GM23338 (cell line): ENCODE data around the gene RAB5B. TPM values are rescaled to one million over a fixed set of nuclear protein-coding genes. Genes with fewer than 3 reads are reported as not detected.

Experiments
- ATAC-seq: fragments of 200-7000 bp; cut with Tn5 transposase; 3 replicates; pipeline ENCODE4 v1.9.1; 2020
- DNase-seq: peaks from one replicate; pipeline ENCODE4 v3.0.0-alpha.2; 2015; ENCODE audit warnings: low spot score
- H2AFZ ChIP-seq: fragments of 200-600 bp; sonication (generic); 2 replicates; pipeline ENCODE4 v1.8.0; 2016; ENCODE audit warnings: antibody characterized with exemption, mild to moderate bottlenecking, moderate library complexity
- H3F3A ChIP-seq: fragments of 200-600 bp; sonication (generic); replicated peaks from 2 replicates; pipeline ENCODE4 v1.8.0; 2017; ENCODE audit warnings: antibody characterized with exemption, mixed run types, low read depth
- H3K27ac ChIP-seq: fragments of 200-600 bp; sonication (generic); 2 replicates; pipeline ENCODE4 v1.6.1; 2016; ENCODE audit warnings: low read depth
- H3K27me3 ChIP-seq: fragments of 200-600 bp; sonication (generic); 2 replicates; pipeline ENCODE4 v1.8.0; 2016; ENCODE audit warnings: mild to moderate bottlenecking, mixed run types, moderate library complexity; ENCODE audit not compliant: insufficient read depth
- H3K36me3 ChIP-seq: fragments of 200-600 bp; sonication (generic); 2 replicates; pipeline ENCODE4 v1.8.0; 2016; ENCODE audit warnings: mild to moderate bottlenecking; ENCODE audit not compliant: insufficient read depth
- H3K4me1 ChIP-seq: fragments of 200-600 bp; sonication (generic); 2 replicates; pipeline ENCODE4 v1.8.0; 2016; ENCODE audit warnings: mild to moderate bottlenecking, moderate library complexity; ENCODE audit not compliant: insufficient read depth
- H3K4me2 ChIP-seq: fragments of 200-600 bp; sonication (generic); 2 replicates; pipeline ENCODE4 v1.7.1; 2017; ENCODE audit warnings: mixed run types
- H3K4me3 ChIP-seq: fragments of 200-600 bp; sonication (generic); 2 replicates; pipeline ENCODE4 v1.6.1; 2016; ENCODE audit warnings: mixed run types
- H3K79me2 ChIP-seq: fragments of 200-600 bp; sonication (generic); replicated peaks from 2 replicates; pipeline ENCODE4 v1.8.0; 2017; ENCODE audit warnings: mild to moderate bottlenecking; ENCODE audit not compliant: insufficient read depth
- H3K9me2 ChIP-seq: fragments of 200-600 bp; sonication (generic); 2 replicates; pipeline ENCODE4 v1.8.0; 2017; ENCODE audit not compliant: insufficient read depth
- H4K20me1 ChIP-seq: fragments of 200-600 bp; sonication (generic); replicated peaks from 2 replicates; pipeline ENCODE4 v1.8.0; 2017; ENCODE audit warnings: mild to moderate bottlenecking; ENCODE audit not compliant: insufficient read depth
- H3K27ac Mint-ChIP-seq: 2 replicates; pipeline ENCODE4 v1.8.0; 2020; ENCODE audit warnings: inconsistent platforms, mild to moderate bottlenecking, moderate library complexity, mixed read lengths
- H3K27me3 Mint-ChIP-seq: 3 replicates; pipeline ENCODE4 v1.8.0; 2022; ENCODE audit warnings: low read depth, mild to moderate bottlenecking, moderate library complexity, mixed read lengths, inconsistent platforms; ENCODE audit not compliant: insufficient read depth, poor library complexity
- H3K36me3 Mint-ChIP-seq: 3 replicates; pipeline ENCODE4 v1.8.0; 2021; ENCODE audit warnings: low read depth, mild to moderate bottlenecking, inconsistent platforms, moderate library complexity, mixed read lengths
- H3K4me1 Mint-ChIP-seq: 3 replicates; pipeline ENCODE4 v1.8.0; 2020; ENCODE audit warnings: mild to moderate bottlenecking, inconsistent platforms, mixed read lengths
- H3K4me3 Mint-ChIP-seq: 3 replicates; pipeline ENCODE4 v1.8.0; 2021; ENCODE audit warnings: moderate library complexity, mild to moderate bottlenecking, inconsistent platforms, mixed read lengths
- H3K9me3 Mint-ChIP-seq: 3 replicates; pipeline ENCODE4 v1.8.0; 2020; ENCODE audit warnings: moderate library complexity, mild to moderate bottlenecking, inconsistent platforms, mixed read lengths
- CREB1 ChIP-seq: fragments of 250-450 bp; sonication (Bioruptor Pico); IDR thresholded peaks from 2 replicates; pipeline ENCODE4 v1.5.0; 2020; ENCODE audit warnings: low read depth, mild to moderate bottlenecking, moderate library complexity
- EZH2phosphoT487 ChIP-seq: fragments of 200-600 bp; sonication (generic); IDR thresholded peaks from one replicate; pipeline ENCODE4 v1.8.1; 2018; ENCODE audit warnings: antibody characterized with exemption; ENCODE audit not compliant: unreplicated experiment
- JUNB ChIP-seq: IDR thresholded peaks from one replicate; pipeline ENCODE4 v1.6.1; 2016; ENCODE audit warnings: antibody characterized with exemption; ENCODE audit not compliant: unreplicated experiment
- STAT1 ChIP-seq: IDR thresholded peaks from one replicate; pipeline ENCODE4 v1.6.1; 2016; ENCODE audit warnings: antibody characterized with exemption; ENCODE audit not compliant: unreplicated experiment
- ZNF114 ChIP-seq: fragments of 250-450 bp; sonication (Bioruptor Pico); IDR thresholded peaks from 2 replicates; pipeline ENCODE4 v1.5.0; 2020; ENCODE audit warnings: mild to moderate bottlenecking, moderate library complexity
- polyA plus RNA-seq: library from polyadenylated mRNA; unstranded; fragments of >200 nt; fragmentation: Nextera tagmentation; extraction: Ambion mirVana; gene quantifications from 2 replicates; pipeline ENCODE4 v1.2.1, GENCODE V29; 2016
- total RNA-seq: library from RNA; depleted of rRNA; stranded (reverse); fragments of >200 nt; shearing (Covaris generic); gene quantifications from 2 replicates; pipeline ENCODE4 v1.2.3, GENCODE V29; 2014
- TF ChIP-seq, protein P1 (sequence below): IDR thresholded peaks from 2 replicates; pipeline ENCODE4 v1.6.1; 2016; ENCODE audit warnings: antibody characterized with exemption
- TF ChIP-seq, protein P2 (sequence below): fragments of 250-450 bp; sonication (Bioruptor Pico); IDR thresholded peaks from 2 replicates; pipeline ENCODE4 v1.5.0; 2020; ENCODE audit warnings: mild to moderate bottlenecking, moderate library complexity
- TF ChIP-seq, protein P3 (sequence below): IDR thresholded peaks from one replicate; pipeline ENCODE4 v1.6.1; 2018; ENCODE audit warnings: antibody characterized with exemption; ENCODE audit not compliant: unreplicated experiment

The RAB5B gene
- total and polyA plus RNA-seq, 2 experiments from 2014 or later: 19.7 to 46.5 TPM

DNA sequence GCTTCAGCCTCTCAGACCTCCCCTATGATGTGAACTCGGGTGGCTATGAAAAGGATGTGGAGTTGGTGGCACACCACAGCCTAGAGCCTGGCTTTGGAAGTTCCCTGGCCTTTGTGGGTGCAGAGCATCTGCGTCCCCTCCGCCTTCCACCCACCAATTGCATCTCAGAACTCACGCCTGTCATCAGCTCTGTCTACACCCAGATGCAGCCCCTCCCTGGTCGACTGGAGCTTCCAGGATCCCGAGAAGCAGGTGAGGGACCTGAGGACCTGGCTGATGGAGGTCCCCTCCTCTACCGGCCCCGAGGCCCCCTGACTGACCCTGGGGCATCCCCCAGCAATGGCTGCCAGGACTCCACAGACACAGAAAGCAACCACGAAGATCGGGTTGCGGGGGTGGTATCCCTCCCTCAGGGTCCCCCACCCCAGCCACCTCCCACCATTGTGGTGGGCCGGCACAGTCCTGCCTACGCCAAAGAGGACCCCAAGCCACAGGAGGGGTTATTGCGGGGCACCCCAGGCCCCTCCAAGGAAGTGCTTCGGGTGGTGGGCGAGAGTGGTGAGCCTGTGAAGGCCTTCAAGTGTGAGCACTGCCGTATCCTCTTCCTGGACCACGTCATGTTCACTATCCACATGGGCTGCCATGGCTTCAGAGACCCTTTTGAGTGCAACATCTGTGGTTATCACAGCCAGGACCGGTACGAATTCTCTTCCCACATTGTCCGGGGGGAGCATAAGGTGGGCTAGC, 60.9 kb downstream of the RAB5B start:
- Histone ChIP-seq H3K9me2 (no peaks in the 10 kb centered on the region), H3F3A (no peaks in the 10 kb centered on the region), H3K4me1 (peaks cover 5% of the 10 kb centered on the region), H3K36me3 (no peaks in the 10 kb centered on the region; the same call in 1 of the 2 replicates), H3K27me3 (no peaks in the 10 kb centered on the region), H3K79me2 (no peaks in the 10 kb centered on the region), H3K4me2 (no peak overlapping the region), H3K4me3 (no peak overlapping the region), H4K20me1 (no peaks in the 10 kb centered on the region), H3K27ac (no peak overlapping the region), H2AFZ (no peak overlapping the region)
- Mint-ChIP-seq H3K27ac (no peak overlapping the region), H3K4me1 (peaks cover 17% of the 10 kb centered on the region), H3K9me3 (no peaks in the 10 kb centered on the region; the same call in 2 of the 3 replicates), H3K27me3 (peaks cover 2% of the 10 kb centered on the region), H3K4me3 (no peak overlapping the region), H3K36me3 (peaks cover 46% of the 10 kb centered on the region)
- ATAC-seq (no peak), DNase-seq (no peak)
- no peak for TF ChIP-seq ZNF114 (CRISPR knock-in tag)
- TF ChIP-seq, protein P1, sequence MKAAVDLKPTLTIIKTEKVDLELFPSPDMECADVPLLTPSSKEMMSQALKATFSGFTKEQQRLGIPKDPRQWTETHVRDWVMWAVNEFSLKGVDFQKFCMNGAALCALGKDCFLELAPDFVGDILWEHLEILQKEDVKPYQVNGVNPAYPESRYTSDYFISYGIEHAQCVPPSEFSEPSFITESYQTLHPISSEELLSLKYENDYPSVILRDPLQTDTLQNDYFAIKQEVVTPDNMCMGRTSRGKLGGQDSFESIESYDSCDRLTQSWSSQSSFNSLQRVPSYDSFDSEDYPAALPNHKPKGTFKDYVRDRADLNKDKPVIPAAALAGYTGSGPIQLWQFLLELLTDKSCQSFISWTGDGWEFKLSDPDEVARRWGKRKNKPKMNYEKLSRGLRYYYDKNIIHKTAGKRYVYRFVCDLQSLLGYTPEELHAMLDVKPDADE: no peak
- TF ChIP-seq CREB1 (CRISPR knock-in tag): no peak
- no peak for TF ChIP-seq STAT1
- no peak for TF ChIP-seq EZH2phosphoT487

DNA sequence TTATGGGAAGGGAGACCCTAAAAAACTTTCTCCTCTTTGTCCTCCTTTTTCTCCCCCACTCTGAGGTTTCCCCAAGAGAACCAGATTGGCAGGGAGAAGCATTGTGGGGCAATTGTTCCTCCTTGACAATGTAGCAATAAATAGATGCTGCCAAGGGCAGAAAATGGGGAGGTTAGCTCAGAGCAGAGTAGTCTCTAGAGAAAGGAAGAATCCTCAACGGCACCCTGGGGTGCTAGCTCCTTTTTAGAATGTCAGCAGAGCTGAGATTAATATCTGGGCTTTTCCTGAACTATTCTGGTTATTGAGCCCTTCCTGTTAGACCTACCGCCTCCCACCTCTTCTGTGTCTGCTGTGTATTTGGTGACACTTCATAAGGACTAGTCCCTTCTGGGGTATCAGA, 63.3 kb downstream of the RAB5B start:
- H3K4me3 Mint-ChIP-seq: no peak overlapping the region
- no peaks in the 10 kb centered on the region for H3K27me3 ChIP-seq
- H3K27me3 Mint-ChIP-seq: peaks cover 4% of the 10 kb centered on the region
- DNase-seq (no peak), ATAC-seq (no peak)
- peaks cover 24% of the 10 kb centered on the region for H3K4me1 Mint-ChIP-seq
- peaks cover 39% of the 10 kb centered on the region for H3K36me3 Mint-ChIP-seq
- H3K4me3 ChIP-seq: no peak overlapping the region
- peaks cover 12% of the 10 kb centered on the region for H3K4me1 ChIP-seq
- no peaks in the 10 kb centered on the region for H3K36me3 ChIP-seq
- H3K4me2 ChIP-seq: no peak overlapping the region
- no peak overlapping the region for H3K27ac ChIP-seq
- H3K9me3 Mint-ChIP-seq: no peaks in the 10 kb centered on the region; the same call in 1 of the 3 replicates
- H4K20me1 ChIP-seq: no peaks in the 10 kb centered on the region
- no peaks in the 10 kb centered on the region for H3K9me2 ChIP-seq
- H2AFZ ChIP-seq: no peak overlapping the region
- peaks cover 11% of the 10 kb centered on the region; the same call in 1 of the 2 replicates for H3F3A ChIP-seq
- peaks cover 3% of the 10 kb centered on the region for H3K79me2 ChIP-seq
- H3K27ac Mint-ChIP-seq: peak overlapping the region; percentile 59; the same call in 1 of the 2 replicates
- TF ChIP-seq, protein P2, sequence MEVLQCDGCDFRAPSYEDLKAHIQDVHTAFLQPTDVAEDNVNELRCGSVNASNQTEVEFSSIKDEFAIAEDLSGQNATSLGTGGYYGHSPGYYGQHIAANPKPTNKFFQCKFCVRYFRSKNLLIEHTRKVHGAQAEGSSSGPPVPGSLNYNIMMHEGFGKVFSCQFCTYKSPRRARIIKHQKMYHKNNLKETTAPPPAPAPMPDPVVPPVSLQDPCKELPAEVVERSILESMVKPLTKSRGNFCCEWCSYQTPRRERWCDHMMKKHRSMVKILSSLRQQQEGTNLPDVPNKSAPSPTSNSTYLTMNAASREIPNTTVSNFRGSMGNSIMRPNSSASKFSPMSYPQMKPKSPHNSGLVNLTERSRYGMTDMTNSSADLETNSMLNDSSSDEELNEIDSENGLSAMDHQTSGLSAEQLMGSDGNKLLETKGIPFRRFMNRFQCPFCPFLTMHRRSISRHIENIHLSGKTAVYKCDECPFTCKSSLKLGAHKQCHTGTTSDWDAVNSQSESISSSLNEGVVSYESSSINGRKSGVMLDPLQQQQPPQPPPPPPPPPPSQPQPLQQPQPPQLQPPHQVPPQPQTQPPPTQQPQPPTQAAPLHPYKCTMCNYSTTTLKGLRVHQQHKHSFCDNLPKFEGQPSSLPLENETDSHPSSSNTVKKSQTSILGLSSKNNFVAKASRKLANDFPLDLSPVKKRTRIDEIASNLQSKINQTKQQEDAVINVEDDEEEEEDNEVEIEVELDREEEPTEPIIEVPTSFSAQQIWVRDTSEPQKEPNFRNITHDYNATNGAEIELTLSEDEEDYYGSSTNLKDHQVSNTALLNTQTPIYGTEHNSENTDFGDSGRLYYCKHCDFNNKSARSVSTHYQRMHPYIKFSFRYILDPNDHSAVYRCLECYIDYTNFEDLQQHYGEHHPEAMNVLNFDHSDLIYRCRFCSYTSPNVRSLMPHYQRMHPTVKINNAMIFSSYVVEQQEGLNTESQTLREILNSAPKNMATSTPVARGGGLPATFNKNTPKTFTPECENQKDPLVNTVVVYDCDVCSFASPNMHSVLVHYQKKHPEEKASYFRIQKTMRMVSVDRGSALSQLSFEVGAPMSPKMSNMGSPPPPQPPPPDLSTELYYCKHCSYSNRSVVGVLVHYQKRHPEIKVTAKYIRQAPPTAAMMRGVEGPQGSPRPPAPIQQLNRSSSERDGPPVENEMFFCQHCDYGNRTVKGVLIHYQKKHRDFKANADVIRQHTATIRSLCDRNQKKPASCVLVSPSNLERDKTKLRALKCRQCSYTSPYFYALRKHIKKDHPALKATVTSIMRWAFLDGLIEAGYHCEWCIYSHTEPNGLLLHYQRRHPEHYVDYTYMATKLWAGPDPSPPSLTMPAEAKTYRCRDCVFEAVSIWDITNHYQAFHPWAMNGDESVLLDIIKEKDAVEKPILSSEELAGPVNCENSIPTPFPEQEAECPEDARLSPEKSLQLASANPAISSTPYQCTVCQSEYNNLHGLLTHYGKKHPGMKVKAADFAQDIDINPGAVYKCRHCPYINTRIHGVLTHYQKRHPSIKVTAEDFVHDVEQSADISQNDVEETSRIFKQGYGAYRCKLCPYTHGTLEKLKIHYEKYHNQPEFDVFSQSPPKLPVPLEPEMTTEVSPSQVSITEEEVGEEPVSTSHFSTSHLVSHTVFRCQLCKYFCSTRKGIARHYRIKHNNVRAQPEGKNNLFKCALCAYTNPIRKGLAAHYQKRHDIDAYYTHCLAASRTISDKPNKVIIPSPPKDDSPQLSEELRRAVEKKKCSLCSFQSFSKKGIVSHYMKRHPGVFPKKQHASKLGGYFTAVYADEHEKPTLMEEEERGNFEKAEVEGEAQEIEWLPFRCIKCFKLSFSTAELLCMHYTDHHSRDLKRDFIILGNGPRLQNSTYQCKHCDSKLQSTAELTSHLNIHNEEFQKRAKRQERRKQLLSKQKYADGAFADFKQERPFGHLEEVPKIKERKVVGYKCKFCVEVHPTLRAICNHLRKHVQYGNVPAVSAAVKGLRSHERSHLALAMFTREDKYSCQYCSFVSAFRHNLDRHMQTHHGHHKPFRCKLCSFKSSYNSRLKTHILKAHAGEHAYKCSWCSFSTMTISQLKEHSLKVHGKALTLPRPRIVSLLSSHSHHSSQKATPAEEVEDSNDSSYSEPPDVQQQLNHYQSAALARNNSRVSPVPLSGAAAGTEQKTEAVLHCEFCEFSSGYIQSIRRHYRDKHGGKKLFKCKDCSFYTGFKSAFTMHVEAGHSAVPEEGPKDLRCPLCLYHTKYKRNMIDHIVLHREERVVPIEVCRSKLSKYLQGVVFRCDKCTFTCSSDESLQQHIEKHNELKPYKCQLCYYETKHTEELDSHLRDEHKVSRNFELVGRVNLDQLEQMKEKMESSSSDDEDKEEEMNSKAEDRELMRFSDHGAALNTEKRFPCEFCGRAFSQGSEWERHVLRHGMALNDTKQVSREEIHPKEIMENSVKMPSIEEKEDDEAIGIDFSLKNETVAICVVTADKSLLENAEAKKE (CRISPR knock-in tag): no peak
- TF ChIP-seq, protein P1: no peak
- TF ChIP-seq, protein P3, sequence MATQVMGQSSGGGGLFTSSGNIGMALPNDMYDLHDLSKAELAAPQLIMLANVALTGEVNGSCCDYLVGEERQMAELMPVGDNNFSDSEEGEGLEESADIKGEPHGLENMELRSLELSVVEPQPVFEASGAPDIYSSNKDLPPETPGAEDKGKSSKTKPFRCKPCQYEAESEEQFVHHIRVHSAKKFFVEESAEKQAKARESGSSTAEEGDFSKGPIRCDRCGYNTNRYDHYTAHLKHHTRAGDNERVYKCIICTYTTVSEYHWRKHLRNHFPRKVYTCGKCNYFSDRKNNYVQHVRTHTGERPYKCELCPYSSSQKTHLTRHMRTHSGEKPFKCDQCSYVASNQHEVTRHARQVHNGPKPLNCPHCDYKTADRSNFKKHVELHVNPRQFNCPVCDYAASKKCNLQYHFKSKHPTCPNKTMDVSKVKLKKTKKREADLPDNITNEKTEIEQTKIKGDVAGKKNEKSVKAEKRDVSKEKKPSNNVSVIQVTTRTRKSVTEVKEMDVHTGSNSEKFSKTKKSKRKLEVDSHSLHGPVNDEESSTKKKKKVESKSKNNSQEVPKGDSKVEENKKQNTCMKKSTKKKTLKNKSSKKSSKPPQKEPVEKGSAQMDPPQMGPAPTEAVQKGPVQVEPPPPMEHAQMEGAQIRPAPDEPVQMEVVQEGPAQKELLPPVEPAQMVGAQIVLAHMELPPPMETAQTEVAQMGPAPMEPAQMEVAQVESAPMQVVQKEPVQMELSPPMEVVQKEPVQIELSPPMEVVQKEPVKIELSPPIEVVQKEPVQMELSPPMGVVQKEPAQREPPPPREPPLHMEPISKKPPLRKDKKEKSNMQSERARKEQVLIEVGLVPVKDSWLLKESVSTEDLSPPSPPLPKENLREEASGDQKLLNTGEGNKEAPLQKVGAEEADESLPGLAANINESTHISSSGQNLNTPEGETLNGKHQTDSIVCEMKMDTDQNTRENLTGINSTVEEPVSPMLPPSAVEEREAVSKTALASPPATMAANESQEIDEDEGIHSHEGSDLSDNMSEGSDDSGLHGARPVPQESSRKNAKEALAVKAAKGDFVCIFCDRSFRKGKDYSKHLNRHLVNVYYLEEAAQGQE: no peak
- TF ChIP-seq JUNB (no peak), CREB1 (CRISPR knock-in tag) (no peak)
